Erythroblast (primary cell): ENCODE results near the gene NOL9.

ENCODE experiments used
- DNase-seq, 2 experiments: peaks; one replicate each; lab custom pipeline; 2025; lab: John Stamatoyannopoulos, UW
- GATA1 ChIP-seq: IDR thresholded peaks from 2 replicates; pipeline ENCODE4 v1.6.1; 2011; ENCODE audit warnings: low read depth, mild to moderate bottlenecking, control low read depth, low read length, moderate library complexity
- POLR2A ChIP-seq: IDR thresholded peaks from 2 replicates; pipeline ENCODE4 v1.6.1; 2011; ENCODE audit warnings: mild to moderate bottlenecking, low read length

The NOL9 gene

DNA sequence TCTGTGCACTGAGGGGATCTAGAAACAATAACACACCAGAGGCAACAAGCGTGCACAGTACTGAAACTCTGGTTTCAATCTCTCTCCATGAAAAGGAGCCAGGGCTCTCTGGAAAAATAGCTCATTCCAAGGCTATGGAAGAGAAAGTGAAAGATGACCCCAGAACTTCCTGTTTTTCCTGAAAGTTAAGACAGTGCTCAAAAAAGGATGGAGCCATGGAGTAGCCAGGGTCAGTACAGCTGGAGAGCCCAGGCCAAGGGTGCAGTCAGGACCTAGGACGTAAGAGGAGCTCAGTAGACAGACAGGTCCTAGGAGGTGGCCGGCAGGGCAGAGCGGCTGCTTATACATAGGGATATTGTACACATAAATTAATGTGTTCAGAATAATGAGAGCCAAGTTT is 19.1 kb downstream of the NOL9 start:
- TF ChIP-seq GATA1 = no peak
- no peak for TF ChIP-seq POLR2A
- no peak for DNase-seq

- TF ChIP-seq GATA1 = no peak
- TF ChIP-seq POLR2A = no peak
Observed at GRCh38 chr1:6534248-6534822, 20.0 kb downstream of the NOL9 start.

GRCh38 chr1:6531996-6532395 is 22.3 kb downstream of the NOL9 start:
- no peak for DNase-seq
- no peak for TF ChIP-seq POLR2A
- no peak for TF ChIP-seq GATA1

More at GRCh38 chr1:6534248-6534822, 20.0 kb downstream of the NOL9 start:
- DNase-seq = no peak

DNA sequence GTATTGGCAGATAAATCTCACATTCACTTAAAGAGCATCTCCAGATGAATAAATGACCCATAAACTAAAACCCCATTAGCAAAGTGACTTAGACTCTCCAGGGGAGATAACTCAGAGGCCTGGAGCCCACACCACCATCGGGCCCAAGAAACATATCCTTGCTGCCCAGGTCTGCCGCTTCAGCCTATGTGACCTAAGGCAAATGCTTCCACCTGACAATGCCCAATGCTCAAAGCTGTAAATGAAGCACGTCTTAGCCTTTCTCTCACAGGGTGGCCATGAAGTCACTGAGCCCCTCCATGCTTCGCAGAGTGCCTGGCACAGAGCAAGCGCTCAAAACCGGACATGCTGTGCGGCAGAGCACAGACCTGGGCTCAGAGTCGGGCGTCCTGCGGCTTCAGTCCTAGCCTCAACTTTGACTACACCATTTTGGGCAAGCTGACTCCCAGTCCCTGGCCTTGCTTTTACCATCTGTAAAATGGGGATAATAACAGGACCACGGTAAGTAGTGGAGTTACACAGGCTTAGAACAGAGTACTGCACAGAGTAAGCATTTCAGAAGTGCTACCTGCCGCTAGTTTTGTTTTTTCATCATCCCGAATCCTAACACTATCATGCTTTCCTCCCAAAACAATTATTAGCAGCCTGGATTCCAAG is 23.7 kb downstream of the NOL9 start:
- TF ChIP-seq GATA1 = no peak
- TF ChIP-seq POLR2A = no peak
- no peak for DNase-seq

DNA sequence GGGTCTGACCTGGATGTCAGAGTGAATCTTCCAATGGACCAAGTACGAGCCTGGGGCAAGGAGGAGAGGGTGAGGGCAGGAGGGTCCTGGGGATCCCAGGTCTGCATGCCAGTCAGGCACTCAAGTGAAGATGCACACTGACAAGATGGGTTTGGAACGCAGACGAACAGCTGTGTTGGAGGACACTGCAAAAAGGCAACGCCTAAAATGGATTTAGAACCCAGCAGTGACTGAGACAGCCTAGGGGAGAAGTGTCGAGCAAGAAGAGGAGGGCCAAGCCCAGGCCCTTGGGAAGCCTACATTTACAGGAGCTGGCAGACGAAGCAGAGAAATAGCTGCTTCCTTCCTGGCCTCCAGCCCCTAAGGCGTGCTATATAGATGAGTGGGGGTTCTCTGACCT is 25.8 kb downstream of the NOL9 start:
- TF ChIP-seq POLR2A (no peak), GATA1 (no peak)
- no peak for DNase-seq

DNA sequence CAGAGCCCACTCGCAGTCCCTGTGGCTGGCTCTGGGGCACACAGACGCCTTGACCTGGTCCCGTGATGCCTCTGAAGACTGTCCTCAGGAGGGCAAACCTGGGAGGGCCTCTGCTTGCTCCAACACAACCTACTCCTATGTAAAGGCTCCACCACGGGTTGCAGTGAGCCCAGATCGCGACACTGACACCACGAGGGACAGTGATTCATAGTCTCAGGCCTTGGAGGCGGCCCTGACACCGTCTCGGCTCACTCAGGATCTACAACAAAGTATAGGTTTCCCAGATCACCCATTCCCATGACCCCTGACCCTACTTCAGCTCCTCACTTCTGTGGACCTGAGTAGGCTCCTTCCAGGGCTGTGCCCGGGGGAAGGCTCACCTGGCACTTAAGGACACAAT is 28.0 kb downstream of the NOL9 start:
- no peak for TF ChIP-seq POLR2A
- no peak for TF ChIP-seq GATA1
- no peak for DNase-seq

DNA sequence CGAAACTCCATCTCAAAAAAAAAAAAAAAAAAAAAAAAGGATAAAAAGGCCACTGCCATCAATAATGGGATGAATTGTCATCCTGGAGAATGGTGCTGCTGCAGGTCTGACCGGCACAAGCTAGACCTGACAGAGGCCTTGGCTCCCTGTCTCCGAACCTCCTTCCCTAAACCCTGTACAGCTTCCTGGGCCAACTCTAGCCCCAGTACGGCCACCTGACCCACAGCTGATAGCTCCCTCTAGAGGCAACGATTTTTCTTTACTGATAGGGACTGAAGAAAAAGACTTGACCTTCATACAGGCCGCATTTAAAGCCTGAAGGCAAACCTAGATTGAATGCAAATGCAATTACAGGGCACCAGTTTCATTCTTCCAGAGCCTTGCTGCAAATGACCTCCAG is 30.7 kb downstream of the NOL9 start:
- DNase-seq = peak; percentile 19 to 36
- no peak for TF ChIP-seq POLR2A
- no peak for TF ChIP-seq GATA1

GRCh38 chr1:6521536-6521935 is 32.8 kb downstream of the NOL9 start:
- no peak for TF ChIP-seq GATA1
- TF ChIP-seq POLR2A = no peak
- DNase-seq = no peak

GRCh38 chr1:6519935-6520671 is 34.2 kb downstream of the NOL9 start:
- TF ChIP-seq GATA1 (no peak), POLR2A (no peak)
- DNase-seq = no peak

DNA sequence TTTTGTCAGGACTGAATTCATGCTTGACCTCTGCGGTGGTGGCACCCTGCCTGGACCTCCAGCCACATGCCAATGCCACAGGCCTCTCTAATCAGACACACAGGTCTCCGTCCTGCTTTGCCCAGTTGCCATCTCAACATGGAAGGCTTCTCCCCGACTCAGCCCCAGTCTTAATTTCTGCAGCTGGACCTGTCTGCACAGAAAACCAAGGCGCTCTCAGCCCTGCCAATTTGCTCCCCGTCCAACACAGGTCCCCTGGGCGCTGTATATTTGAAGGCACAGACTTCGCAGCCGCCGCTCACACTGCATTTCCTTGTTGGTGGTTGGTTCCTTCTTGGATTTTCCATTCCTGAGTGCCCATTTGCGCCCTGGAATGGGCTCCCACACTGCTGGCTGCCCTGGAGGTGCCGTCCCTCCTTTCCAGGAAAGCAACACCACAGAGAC is 34.8 kb downstream of the NOL9 start:
- TF ChIP-seq POLR2A = no peak
- no peak for TF ChIP-seq GATA1
- no peak for DNase-seq

DNA sequence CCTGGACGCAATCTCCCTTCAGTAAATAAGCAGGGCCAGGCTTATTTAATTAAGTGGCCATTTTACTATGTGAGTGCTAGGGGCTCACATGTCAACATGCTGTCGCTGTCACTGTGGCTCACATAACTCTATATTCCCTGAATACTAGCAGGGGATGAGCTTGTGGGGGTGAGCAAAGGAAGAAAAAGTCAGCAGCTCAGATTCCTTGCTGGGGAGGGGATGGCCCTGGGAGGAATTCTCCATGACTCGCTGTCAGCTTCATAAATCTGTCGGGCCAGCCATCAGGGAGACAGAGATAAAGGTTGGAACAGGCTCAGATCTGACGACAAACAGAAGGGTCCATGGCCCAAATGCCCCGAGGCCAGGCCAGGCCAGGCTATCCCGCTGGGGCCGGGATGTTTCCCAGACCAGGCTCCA is 36.9 kb downstream of the NOL9 start:
- DNase-seq = no peak
- TF ChIP-seq GATA1 (no peak), POLR2A (no peak)

DNA sequence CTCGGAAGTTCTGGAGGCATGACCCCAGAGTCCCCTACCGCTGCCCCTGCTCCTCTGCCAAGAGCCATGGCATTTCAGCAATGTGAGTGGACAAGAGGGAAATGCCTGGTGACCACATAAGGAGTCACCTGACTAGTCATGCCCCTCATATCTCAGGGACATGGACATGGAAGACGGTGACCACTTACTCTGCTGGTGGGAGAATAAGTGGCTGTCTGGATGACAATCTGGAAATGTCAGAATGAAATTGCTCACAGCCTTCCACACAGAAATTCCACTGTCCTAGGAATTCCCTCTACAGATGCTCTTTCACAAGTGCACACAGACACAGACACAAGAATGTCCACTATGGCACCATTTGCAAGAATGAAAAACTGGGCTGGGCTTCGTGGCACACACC is 38.5 kb downstream of the NOL9 start:
- TF ChIP-seq POLR2A (no peak), GATA1 (no peak)
- no peak for DNase-seq

DNA sequence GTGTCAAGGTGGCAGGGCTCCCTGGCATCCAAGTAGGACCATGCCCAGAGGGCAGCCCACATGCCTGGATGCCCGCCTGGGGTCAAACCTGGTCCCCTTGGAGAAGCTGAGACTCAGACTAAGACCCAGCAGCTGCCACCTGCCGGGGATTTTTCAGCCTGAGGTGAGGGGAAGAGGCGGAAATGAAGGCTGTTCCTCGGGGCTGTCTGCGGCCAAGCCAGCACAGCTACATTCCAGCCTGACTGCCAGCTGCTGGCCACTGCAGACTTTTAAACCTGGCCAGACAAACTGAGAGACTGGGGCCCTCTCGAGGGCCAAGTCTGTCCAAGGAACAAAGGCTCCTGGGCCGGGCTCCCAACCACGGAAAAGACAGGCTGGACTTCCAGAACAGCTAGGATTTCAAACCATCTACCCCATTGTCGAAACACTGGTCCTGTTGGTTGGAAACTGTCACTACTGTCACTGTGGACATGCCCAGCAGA is 41.0 kb downstream of the NOL9 start:
- DNase-seq = no peak
- TF ChIP-seq POLR2A (no peak), GATA1 (no peak)

DNA sequence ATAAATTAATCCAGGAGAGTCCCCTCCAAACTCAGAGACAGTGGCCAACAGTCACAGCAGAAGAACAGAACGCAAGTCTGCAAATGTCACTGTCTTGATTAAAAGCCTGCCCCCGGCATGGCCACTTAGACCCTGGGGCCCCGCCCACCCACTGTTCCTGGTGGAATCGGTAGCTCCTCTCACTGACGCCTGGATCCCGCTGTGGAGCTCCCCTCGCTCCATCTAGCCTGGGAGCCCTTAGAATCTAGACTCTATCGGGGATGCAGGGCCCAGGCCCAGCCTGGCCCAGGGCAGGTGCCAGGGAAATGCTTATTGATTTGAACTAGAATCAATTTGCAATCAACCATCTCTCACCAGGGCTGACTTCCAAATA is 41.4 kb downstream of the NOL9 start:
- DNase-seq = no peak
- no peak for TF ChIP-seq GATA1
